CD4-positive, alpha-beta T cell treated with Interleukin-4 for 1 hour (primary cell): ENCODE results near the gene PRRT1B.
A peak's percentile ranks its signal among the peaks of the same experiment; 100 is the strongest.
"Not testable (repeated sequence)": the region's sequence is repeated elsewhere in the genome, so short reads cannot be mapped to it uniquely, and the experiment has no call there.

Experiments
- DNase-seq, 2 donors: peaks; one replicate each; pipeline ENCODE4 v3.0.0-alpha.2; 2020 to 2022

The PRRT1B gene

DNA sequence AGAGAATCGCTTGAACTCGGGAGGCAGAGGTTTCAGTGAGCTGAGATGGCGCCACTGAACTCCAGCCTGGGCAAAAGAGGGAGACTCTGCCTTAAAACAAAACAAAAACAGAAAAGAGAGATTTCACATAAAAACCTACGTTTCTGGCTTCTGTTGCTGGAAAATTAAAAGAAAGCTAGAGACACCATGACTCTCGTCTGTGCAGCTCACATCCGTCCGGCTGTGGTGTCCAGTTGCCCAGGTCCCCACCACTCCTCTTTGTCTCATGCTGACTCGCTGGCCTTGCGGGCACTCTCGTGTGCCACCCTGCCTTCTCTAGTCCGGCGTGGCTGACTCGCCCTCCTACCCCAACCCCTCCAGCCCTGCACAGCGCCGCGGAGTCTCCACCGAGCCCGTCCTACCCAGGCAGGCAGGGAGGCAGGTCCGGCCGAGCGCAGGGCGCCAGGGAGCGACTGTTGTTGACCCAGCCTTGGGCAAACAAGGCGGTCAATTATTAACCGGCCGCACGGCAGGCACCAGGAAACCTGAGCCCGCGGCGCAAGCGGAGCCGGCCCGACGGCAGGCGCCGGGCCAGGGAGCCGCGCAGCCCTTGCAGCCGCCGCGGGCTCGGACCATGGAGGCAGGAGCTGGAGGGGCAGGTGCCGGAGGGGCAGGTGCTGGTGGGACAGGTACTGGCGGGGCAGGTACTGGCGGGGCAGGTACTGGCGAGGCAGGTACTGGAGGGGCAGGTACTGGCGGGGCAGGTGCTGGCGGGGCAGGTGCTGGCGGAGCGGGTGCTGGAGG lies at the start of gene PRRT1B:
Gene PRRT1B, plus strand, starts transcription at position 521 of the 783 bp plus-strand sequence. Its CDS starts 93 bp downstream, at position 614.
- DNase-seq = no peak

GRCh38 chr9:131495785-131496184 lies 49.5 kb upstream of the PRRT1B start:
- no peak for DNase-seq

DNA sequence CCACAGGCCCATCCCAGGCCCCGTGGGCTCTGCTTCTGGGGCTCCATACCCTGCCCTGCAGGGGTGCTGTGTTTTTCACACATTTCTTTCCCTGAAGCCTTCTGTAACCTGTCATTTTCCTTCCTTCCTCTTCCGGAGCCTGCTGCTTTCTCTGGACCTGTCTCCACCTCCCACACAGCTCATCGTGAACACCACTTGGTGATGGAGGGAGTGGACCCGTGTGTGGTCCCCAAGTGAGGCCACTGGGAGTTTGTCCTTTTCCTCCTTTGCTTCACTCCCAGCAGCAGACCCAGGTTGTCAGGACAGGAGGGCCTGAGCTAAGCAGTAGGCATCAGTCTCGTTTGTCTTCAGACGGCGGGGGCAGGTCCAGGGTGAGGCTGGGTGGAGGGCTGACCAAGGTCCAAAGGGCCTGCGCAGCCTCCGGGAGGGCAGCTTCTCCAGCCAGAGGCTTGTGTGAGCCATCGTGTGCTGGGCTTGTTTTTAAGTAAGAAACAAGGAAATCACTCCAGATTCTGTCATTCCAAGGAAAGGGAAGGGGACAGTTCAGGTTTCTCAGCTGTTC lies 48.4 kb upstream of the PRRT1B start:
- DNase-seq = no peak

DNA sequence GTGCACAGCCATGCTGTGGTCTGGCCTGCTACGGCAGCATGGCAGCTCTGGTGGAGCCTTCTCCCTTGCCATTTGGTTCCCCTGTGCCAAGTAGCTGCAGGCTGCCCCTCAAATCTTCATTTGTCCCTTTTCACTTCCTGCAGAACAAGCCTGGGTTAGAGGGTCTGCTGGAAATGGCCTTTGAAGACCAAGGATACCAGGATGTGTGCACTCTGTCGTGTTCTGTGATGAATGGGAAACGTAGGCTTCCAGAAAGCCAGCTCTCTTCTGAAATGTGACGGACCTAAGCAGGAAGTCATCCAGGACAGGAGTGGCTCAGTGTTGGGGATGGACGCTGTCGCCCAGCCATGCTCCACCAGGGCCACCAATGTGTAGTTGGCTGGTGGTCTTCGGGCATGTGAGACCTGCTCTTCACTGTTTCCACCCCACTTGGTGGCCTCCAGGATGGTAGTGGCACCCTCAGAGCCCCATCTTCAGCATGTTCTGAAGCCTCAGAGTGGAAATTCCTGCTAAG lies 46.0 kb upstream of the PRRT1B start:
- no peak for DNase-seq

GRCh38 chr9:131500377-131500776 lies 44.9 kb upstream of the PRRT1B start:
- DNase-seq = peak; percentile 66 to 80

DNA sequence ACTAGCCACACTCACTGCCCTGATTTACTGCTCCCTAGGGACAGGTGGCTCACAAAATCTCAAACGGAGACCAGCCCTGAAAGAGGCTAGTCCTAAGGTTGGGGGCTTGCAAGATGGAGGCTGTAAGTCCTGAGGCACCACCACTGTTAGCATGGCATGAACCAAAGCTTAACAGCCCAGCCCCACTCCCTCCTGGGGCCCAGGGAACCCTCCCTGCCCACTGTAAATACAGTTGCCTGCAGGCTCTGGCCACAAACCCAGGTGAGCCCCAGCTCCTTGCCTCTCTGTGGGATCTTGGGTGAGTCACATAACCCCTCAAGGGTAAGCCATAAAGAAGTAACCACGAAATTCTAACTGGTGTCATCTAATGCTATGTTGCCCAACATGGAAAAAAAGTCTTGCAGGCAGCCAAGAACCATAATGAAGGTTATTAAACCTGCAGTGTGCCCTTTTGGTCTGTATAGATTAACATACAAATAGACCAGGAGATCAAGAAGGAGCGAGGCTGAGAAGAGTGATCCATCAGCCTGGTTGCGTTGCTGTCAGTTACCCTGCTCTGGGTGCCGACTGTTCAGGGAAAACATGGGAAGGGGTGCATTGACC lies 44.3 kb upstream of the PRRT1B start:
- DNase-seq = peak in 1 of 2 donors; percentile 43

DNA sequence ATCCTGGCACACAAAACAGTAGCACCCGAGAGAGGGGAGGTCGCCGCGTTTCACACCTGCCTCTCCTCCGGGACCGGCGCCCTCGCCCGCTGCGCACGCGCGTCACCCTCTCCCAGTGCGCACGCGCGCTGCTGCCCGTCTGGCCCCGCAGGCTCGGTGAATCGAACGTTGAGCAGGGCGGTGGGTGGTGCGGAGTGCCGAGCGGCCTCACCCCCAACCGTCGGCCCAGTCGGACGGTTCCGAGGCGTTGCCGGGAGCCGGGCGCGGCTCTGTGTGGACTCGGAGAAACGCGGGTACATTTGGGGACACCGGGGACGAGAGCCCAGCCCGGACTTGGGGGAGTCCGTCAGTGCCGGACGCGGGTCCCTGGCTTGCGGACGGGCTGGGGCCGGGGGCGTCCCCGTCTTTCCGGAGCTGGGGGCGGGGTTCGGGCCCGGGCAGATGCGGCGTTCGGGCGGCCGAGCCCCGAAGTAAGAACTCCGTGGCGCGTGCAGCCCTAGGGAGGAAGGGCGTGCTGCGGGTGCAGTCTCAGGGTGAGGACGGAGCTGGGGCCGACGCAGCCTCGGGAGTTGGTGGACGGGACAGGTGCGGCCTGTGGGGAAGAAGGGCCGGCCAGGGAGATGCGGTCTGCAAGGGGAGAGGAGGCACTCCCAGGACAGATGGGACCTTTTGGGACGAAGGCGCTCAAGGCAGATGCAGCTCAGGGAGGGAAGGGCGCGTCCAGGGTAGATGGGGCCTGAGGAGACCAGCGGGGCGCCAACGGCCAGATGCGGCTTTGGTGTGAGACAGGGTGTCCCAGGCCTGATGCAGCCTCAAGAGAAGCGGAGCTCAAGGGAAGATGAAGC lies 42.3 kb upstream of the PRRT1B start, which contains the start of gene POMT1:
Gene POMT1, plus strand, starts transcription at position 138 of the 845 bp plus-strand sequence. CDS start 1,301 bp downstream, outside the sequence.
- peak; percentile 91 for DNase-seq

DNA sequence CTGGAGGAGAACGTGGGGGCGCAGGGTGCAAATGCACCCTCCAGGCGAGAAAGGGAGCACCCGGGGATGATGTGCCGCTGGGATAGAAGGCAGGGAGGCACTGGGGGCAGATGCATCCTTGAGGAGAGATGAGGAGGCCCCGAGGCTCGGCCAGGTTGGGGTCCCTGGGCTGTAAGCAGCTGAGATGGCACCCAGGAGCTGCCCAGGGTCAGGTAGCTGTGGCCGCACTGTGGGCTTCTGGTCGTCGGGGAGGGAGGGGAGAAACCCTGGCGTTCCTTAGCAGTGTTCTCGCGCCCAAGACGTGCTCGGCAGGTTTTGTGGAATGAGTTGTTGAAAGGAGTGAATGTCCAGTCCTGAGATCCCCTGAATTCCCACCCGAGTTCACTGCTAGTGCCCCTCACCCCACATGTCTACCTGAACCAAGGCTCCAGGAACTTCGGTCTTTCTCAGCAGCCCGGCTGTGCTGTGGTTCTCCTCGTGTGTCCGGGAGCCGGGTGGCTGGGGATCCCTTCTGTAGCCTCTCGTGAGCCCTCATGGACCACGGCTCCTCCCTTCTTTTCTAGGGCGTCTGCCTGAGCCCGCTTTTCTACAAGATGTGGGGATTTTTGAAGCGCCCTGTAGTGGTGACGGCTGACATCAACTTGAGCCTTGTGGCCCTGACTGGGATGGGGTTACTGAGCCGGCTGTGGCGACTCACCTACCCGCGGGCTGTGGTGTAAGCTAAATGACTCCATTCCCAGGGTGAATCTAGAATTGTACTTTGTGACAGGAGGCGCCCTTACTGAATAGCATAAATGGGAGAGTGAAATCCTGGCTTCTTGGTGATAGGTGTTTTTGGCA lies 41.5 kb upstream of the PRRT1B start:
- DNase-seq = peak; percentile 42 to 63

DNA sequence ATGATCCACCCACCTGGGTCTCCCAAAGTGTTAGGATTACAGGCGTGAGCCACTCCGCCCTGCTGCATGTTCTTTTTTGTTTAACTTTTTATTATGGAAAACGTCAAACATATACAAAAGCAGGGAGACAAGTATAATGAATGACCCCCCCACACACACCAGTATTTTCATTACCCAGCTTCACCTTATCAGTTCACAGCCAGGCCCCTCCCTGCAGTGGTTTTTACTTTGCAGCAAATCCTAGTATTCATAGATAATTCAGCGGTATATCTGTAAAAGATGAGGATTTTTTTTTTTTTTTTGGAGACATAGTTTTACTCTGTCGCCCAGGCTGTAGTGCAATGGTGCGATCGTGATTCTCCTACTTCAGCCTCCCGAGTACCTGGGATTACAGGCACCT lies 40.3 kb upstream of the PRRT1B start:
- DNase-seq = no peak

- no peak for DNase-seq
Observed at GRCh38 chr9:131511416-131511815, 33.9 kb upstream of the PRRT1B start.

DNA sequence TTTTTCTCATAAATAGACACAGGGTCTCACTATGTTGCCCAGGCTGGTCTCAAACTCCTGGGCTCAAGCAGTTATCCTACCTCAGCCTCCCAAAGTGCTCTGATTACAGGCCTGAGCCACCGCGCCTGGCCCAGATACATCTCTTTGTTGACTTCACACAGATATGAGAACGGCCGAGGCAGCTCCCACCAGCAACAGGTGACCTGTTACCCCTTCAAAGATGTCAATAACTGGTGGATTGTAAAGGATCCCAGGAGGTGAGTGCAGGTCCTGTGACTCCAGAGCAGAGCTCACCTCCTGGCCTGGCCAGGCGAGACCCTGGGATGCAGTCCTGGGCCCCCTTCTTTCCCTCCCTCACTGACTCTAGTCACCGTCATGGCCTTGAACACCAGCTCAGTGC lies 33.4 kb upstream of the PRRT1B start:
- DNase-seq = no peak

- no peak for DNase-seq
Observed at GRCh38 chr9:131513177-131513576, 32.1 kb upstream of the PRRT1B start.

DNA sequence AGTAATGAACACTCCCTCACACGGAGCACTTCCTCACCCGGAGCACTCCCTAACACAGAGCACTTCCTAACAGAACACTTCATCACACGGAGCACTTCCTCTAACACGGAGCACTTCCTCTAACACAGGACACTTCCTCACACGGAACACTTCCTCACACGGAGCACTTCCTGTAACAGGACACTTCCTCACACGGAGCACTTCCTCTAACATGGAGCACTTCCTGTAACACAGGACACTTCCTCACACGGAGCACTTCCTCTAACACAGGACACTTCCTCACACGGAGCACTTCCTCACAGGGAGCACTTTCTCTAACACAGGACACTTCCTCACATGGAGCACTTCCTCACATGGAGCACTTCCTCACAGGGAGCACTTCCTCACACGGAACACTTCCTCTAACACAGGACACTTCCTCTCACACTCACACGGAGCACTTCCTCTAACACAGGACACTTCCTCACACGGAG lies 29.7 kb upstream of the PRRT1B start:
- not testable (repeated sequence) for DNase-seq

DNA sequence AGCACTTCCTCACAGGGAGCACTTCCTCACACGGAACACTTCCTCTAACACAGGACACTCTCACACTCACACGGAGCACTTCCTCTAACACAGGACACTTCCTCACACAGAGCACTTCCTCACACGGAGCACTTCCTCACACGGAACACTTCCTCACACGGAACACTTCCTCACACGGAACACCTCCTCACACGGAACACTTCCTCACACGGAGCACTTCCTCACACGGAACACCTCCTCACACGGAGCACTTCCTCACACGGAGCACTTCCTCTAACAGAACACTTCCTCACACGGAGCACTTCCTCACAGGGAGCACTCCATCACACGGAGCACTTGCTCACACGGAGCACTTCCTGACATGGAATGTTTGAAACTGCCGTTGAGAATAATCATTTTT lies 29.2 kb upstream of the PRRT1B start:
- no peak for DNase-seq

GRCh38 chr9:131516930-131517329 lies 28.4 kb upstream of the PRRT1B start:
- no peak for DNase-seq

- no peak for DNase-seq
Observed at GRCh38 chr9:131517761-131518190, 27.5 kb upstream of the PRRT1B start.

GRCh38 chr9:131518553-131518952 lies 26.8 kb upstream of the PRRT1B start:
- no peak for DNase-seq

- no peak for DNase-seq
Observed at GRCh38 chr9:131520503-131520902, 24.8 kb upstream of the PRRT1B start.

- DNase-seq = no peak
Observed at GRCh38 chr9:131521203-131521602, 24.1 kb upstream of the PRRT1B start.

DNA sequence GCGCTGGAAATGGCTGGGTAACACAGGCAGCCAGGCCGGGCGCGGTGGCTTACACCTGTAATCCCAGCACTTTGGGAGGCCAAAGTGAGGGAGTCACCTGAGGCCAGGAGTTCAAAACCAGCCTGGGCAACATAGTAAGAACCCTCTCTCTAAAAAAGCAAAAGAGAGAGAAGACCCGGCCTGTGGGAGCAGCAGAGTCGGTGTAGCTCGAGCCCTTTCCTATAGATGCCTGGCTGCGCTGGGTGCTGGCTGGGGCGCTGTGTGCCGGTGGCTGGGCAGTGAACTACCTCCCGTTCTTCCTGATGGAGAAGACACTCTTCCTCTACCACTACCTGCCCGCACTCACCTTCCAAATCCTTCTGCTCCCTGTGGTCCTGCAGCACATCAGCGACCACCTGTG lies 23.5 kb upstream of the PRRT1B start:
- DNase-seq = no peak

DNA sequence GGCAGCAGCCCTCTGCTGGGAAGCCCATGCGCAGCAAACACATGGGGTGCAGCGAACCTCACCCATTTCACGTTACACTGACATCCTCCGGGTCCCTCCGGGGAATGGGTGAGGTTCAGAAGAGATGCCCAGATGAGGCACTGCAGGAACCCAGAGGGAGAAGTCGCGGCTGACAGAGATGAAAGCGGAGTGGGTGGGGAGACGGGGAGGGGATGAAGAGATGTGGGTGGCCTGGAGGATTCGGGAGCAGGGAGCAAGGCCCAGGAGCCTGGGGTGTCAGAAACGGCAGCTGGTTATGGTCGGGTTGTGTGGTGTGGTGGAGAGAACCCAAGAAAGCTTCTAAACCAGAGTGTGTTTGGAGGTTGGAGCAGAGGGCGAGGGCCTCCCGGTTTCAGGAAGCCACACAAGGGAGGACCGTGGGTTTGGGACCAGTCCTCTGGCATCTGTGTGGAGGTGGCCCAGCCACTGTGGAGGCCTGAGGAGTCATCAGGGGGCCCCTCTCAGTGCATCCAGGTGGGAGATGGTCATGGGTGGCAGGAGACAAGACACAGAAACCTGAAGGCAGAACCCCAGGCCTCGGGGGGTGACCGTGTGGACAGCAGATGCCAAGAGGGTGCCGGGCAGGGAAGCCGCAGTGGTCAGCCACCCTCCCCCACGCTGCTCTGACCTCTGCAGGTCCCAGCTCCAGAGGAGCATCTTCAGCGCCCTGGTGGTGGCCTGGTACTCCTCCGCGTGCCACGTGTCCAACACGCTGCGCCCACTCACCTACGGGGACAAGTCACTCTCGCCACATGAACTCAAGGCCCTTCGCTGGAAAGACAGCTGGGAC lies 22.9 kb upstream of the PRRT1B start:
- no peak for DNase-seq
